Mesothelial cell of epicardium (in vitro differentiated cells): ENCODE measurements around the gene SLC20A1. TPM values are rescaled to one million over a fixed set of nuclear protein-coding genes. Genes with fewer than 3 reads are reported as not detected.
"Not testable (repeated sequence)": the region's sequence is repeated elsewhere in the genome, so short reads cannot be mapped to it uniquely, and the experiment has no call there.

Experiments
- DNase-seq, 2 experiments: peaks; one replicate each; pipeline ENCODE4 v3.0.0; 2021; ENCODE audit warnings: low spot score in 2 of 2; ENCODE audit not compliant: unreplicated experiment in 2 of 2
- H3K27ac Mint-ChIP-seq: 2 replicates; pipeline ENCODE4 v1.8.0; 2021; ENCODE audit warnings: mixed read lengths
- H3K27me3 Mint-ChIP-seq: 2 replicates; pipeline ENCODE4 v1.8.0; 2021; ENCODE audit warnings: low read depth, mixed read lengths
- H3K36me3 Mint-ChIP-seq: 2 replicates; pipeline ENCODE4 v1.8.0; 2021; ENCODE audit warnings: mixed read lengths
- H3K4me1 Mint-ChIP-seq: 2 replicates; pipeline ENCODE4 v1.8.0; 2021; ENCODE audit warnings: mixed read lengths
- H3K4me3 Mint-ChIP-seq: 2 replicates; pipeline ENCODE4 v1.8.0; 2021; ENCODE audit warnings: mild to moderate bottlenecking, moderate library complexity, mixed read lengths
- H3K9me3 Mint-ChIP-seq: 2 replicates; pipeline ENCODE4 v1.8.0; 2021; ENCODE audit warnings: mixed read lengths
- CTCF ChIP-seq: fragments of 200-600 bp; sonication (generic); IDR thresholded peaks from one replicate; pipeline ENCODE4 v1.5.0; 2021; ENCODE audit warnings: antibody characterized with exemption; ENCODE audit not compliant: unreplicated experiment
- total RNA-seq: library from RNA; stranded (reverse); gene quantifications from 3 replicates; pipeline ENCODE4 v1.2.1, GENCODE V29; 2021

The SLC20A1 gene
- total RNA-seq, 1 donor from 2014 or later, result 46.3 TPM

GRCh38 chr2:112603731-112604130 is 42.0 kb upstream of the SLC20A1 start:
- no peak overlapping the region for H3K4me3 Mint-ChIP-seq
- no peaks in the 10 kb centered on the region for H3K36me3 Mint-ChIP-seq
- no peaks in the 10 kb centered on the region for H3K9me3 Mint-ChIP-seq
- H3K27ac Mint-ChIP-seq, result no peak overlapping the region
- H3K4me1 Mint-ChIP-seq, result peaks cover 11% of the 10 kb centered on the region
- H3K27me3 Mint-ChIP-seq, result no peaks in the 10 kb centered on the region
- TF ChIP-seq CTCF, result no peak
- DNase-seq, result no peak

GRCh38 chr2:112604952-112605351 is 40.8 kb upstream of the SLC20A1 start:
- no peak for TF ChIP-seq CTCF
- H3K4me3 Mint-ChIP-seq, result no peak overlapping the region
- no peaks in the 10 kb centered on the region for H3K36me3 Mint-ChIP-seq
- peaks cover 6% of the 10 kb centered on the region for H3K9me3 Mint-ChIP-seq
- H3K27me3 Mint-ChIP-seq, result peaks cover under 1% of the 10 kb centered on the region
- DNase-seq, result no peak
- no peak overlapping the region for H3K27ac Mint-ChIP-seq
- H3K4me1 Mint-ChIP-seq, result peaks cover 10% of the 10 kb centered on the region

- H3K27me3 Mint-ChIP-seq, result peaks cover 10% of the 10 kb centered on the region
- H3K4me1 Mint-ChIP-seq, result peaks cover 2% of the 10 kb centered on the region
- no peak for DNase-seq
- H3K4me3 Mint-ChIP-seq, result no peak overlapping the region
- no peaks in the 10 kb centered on the region for H3K36me3 Mint-ChIP-seq
- TF ChIP-seq CTCF, result no peak
- H3K27ac Mint-ChIP-seq, result no peak overlapping the region
- peaks cover 11% of the 10 kb centered on the region for H3K9me3 Mint-ChIP-seq
Measured at GRCh38 chr2:112605926-112606325, 39.8 kb upstream of the SLC20A1 start.

- Mint-ChIP-seq H3K36me3 (no peaks in the 10 kb centered on the region), H3K4me3 (no peak overlapping the region), H3K27me3 (peaks cover 15% of the 10 kb centered on the region), H3K9me3 (peaks cover 11% of the 10 kb centered on the region), H3K27ac (no peak overlapping the region), H3K4me1 (no peaks in the 10 kb centered on the region)
- TF ChIP-seq CTCF, result no peak
- DNase-seq, result no peak
Measured at GRCh38 chr2:112606547-112606946, 39.2 kb upstream of the SLC20A1 start.

GRCh38 chr2:112607680-112608438 is 37.9 kb upstream of the SLC20A1 start:
- Mint-ChIP-seq H3K4me1 (no peaks in the 10 kb centered on the region), H3K27me3 (peaks cover 22% of the 10 kb centered on the region), H3K27ac (no peak overlapping the region), H3K36me3 (no peaks in the 10 kb centered on the region), H3K4me3 (no peak overlapping the region), H3K9me3 (peaks cover 11% of the 10 kb centered on the region)
- TF ChIP-seq CTCF, result no peak
- no peak for DNase-seq

GRCh38 chr2:112609320-112609719 is 36.4 kb upstream of the SLC20A1 start:
- not testable (repeated sequence) for DNase-seq, H3K27ac Mint-ChIP-seq, H3K4me1 Mint-ChIP-seq, H3K36me3 Mint-ChIP-seq, H3K4me3 Mint-ChIP-seq
- H3K27me3 Mint-ChIP-seq, result peaks cover 23% of the 10 kb centered on the region
- H3K9me3 Mint-ChIP-seq, result peaks cover 16% of the 10 kb centered on the region

GRCh38 chr2:112612283-112612682 is 33.5 kb upstream of the SLC20A1 start:
- H3K4me1 Mint-ChIP-seq, H3K4me3 Mint-ChIP-seq, H3K27ac Mint-ChIP-seq, H3K36me3 Mint-ChIP-seq, DNase-seq: not testable (repeated sequence)
- Mint-ChIP-seq H3K27me3 (peaks cover 23% of the 10 kb centered on the region), H3K9me3 (peaks cover 16% of the 10 kb centered on the region)
